SK-N-SH (cell line): ENCODE data around the gene CDIPT. TPM values are rescaled to one million over a fixed set of nuclear protein-coding genes. Genes with fewer than 3 reads are reported as not detected.

Source experiments
- CTCF ChIA-PET: fragments of 300-600, 350-600 bp; formaldehyde crosslinking; extraction: SDS; loops from one replicate; lab custom pipeline; 2021; lab: Yijun Ruan, JAX
- POLR2A ChIA-PET: fragments of 350-600 bp; sonication (Branson Sonifier 250); formaldehyde crosslinking; extraction: SDS; loops from one replicate; lab custom pipeline; 2020; ENCODE audit warnings: antibody characterized with exemption, inconsistent platforms; lab: Yijun Ruan, JAX
- DNase-seq: peaks from one replicate; pipeline ENCODE4 v3.0.0; 2012
- H2AFZ ChIP-seq: fragments of 200-600 bp; sonication (generic); 2 replicates; pipeline ENCODE4 v1.8.1; 2016; ENCODE audit warnings: antibody characterized with exemption, mild to moderate bottlenecking, low read depth
- H3F3A ChIP-seq: fragments of 200-600 bp; sonication (generic); replicated peaks from 2 replicates; pipeline ENCODE3; 2016; ENCODE audit warnings: antibody characterized with exemption, mild to moderate bottlenecking; ENCODE audit not compliant: insufficient read depth
- H3K27ac ChIP-seq, 2 experiments: fragments of 200-500 bp in 1 of 2; fragments of 200-600 bp in 1 of 2; sonication (Bioruptor generic) in 1 of 2; sonication (generic), shearing (Covaris generic) in 1 of 2; 2 replicates each; pipeline versions ENCODE4 v1.5.1 to v1.6.1; 2014 to 2016; ENCODE audit warnings: low read depth in 2 of 2, inconsistent platforms in 1 of 2, low read length in 1 of 2, mild to moderate bottlenecking in 1 of 2, mixed read lengths in 1 of 2
- H3K27me3 ChIP-seq: fragments of 200-600 bp; sonication (generic), shearing (Covaris generic); 2 replicates; pipeline ENCODE4 v1.6.1; 2016; ENCODE audit warnings: mixed run types; ENCODE audit not compliant: insufficient read depth
- H3K36me3 ChIP-seq, 2 experiments: fragments of 200-500 bp in 1 of 2; fragments of 200-600 bp in 1 of 2; sonication (Bioruptor generic) in 1 of 2; sonication (generic) in 1 of 2; replicated peaks in 1 of 2; 2 replicates each; pipeline versions ENCODE3 to v1.5.1; 2014 to 2016; ENCODE audit warnings: low read length in 1 of 2, mild to moderate bottlenecking in 1 of 2; ENCODE audit not compliant: insufficient read depth in 2 of 2, control insufficient read depth in 1 of 2
- H3K4me1 ChIP-seq, 2 experiments: fragments of 200-500 bp in 1 of 2; fragments of 200-600 bp in 1 of 2; sonication (Bioruptor generic) in 1 of 2; sonication (generic), shearing (Covaris generic) in 1 of 2; 2 replicates each; pipeline versions ENCODE4 v1.5.1 to v1.6.1; 2014 to 2016; ENCODE audit warnings: low read depth in 1 of 2, low read length in 1 of 2, mixed run types in 1 of 2; ENCODE audit not compliant: insufficient read depth in 2 of 2, control insufficient read depth in 1 of 2
- H3K4me2 ChIP-seq: fragments of 200-600 bp; sonication (generic), shearing (Covaris generic); 2 replicates; pipeline ENCODE4 v1.6.1; 2017; ENCODE audit warnings: mixed run types
- H3K4me3 ChIP-seq, 2 experiments: fragments of 200-500 bp in 1 of 2; fragments of 200-600 bp in 1 of 2; sonication (Bioruptor generic) in 1 of 2; sonication (generic), shearing (Covaris generic) in 1 of 2; 2 replicates each; pipeline versions ENCODE4 v1.5.1 to v1.8.1; 2014 to 2016; ENCODE audit warnings: low read depth in 2 of 2, inconsistent platforms in 1 of 2, low read length in 1 of 2, mild to moderate bottlenecking in 1 of 2, mixed read lengths in 1 of 2, moderate library complexity in 1 of 2
- H3K79me2 ChIP-seq: fragments of 200-600 bp; sonication (generic); 2 replicates; pipeline ENCODE4 v1.8.1; 2017; ENCODE audit warnings: mild to moderate bottlenecking; ENCODE audit not compliant: insufficient read depth
- H3K9ac ChIP-seq: fragments of 200-600 bp; sonication (generic); 2 replicates; pipeline ENCODE4 v1.6.1; 2017; ENCODE audit warnings: mixed run types
- H3K9me2 ChIP-seq: fragments of 200-600 bp; sonication (generic); 2 replicates; pipeline ENCODE4 v1.6.1; 2017; ENCODE audit warnings: mixed run types
- H3K9me3 ChIP-seq: fragments of 200-600 bp; sonication (generic); 2 replicates; pipeline ENCODE4 v1.6.1; 2017; ENCODE audit warnings: mixed run types, mild to moderate bottlenecking, moderate library complexity
- H4K20me1 ChIP-seq: fragments of 200-600 bp; sonication (generic); 2 replicates; pipeline ENCODE4 v1.6.1; 2017; ENCODE audit warnings: mild to moderate bottlenecking, mixed run types; ENCODE audit not compliant: insufficient read depth
- CTCF ChIP-seq: fragments of 200-600 bp; sonication (generic); IDR thresholded peaks from 2 replicates; pipeline ENCODE4 v1.6.1; 2017; ENCODE audit warnings: antibody characterized with exemption, mild to moderate bottlenecking, moderate library complexity
- ELF1 ChIP-seq: IDR thresholded peaks from 2 replicates; pipeline ENCODE4 v1.4.0; 2012
- EP300 ChIP-seq, 2 experiments: IDR thresholded peaks; 2 replicates each; pipeline versions ENCODE4 v1.4.0 to v1.6.1; 2012; ENCODE audit warnings: borderline replicate concordance in 1 of 2, low read depth in 1 of 2, low read length in 1 of 2
- EZH2phosphoT487 ChIP-seq: fragments of 200-600 bp; sonication (generic); IDR thresholded peaks from 2 replicates; pipeline ENCODE4 v1.6.1; 2017; ENCODE audit warnings: low read depth, mixed run types, mild to moderate bottlenecking, antibody characterized with exemption, moderate library complexity, borderline replicate concordance
- FOXM1 ChIP-seq: IDR thresholded peaks from 2 replicates; pipeline ENCODE4 v1.4.0; 2012; ENCODE audit warnings: low read depth, mild to moderate bottlenecking
- GATA2 ChIP-seq: sonication (generic); formaldehyde crosslinking; IDR thresholded peaks from 2 replicates; pipeline ENCODE4 v1.5.0; 2020; ENCODE audit warnings: mild to moderate bottlenecking, missing genetic modification reagents
- MEF2A ChIP-seq: IDR thresholded peaks from 2 replicates; pipeline ENCODE4 v1.4.0; 2012; ENCODE audit warnings: low read depth, borderline replicate concordance
- NFIC ChIP-seq: IDR thresholded peaks from 2 replicates; pipeline ENCODE4 v1.4.0; 2012; ENCODE audit warnings: borderline replicate concordance
- NRF1 ChIP-seq: IDR thresholded peaks from 2 replicates; pipeline ENCODE4 v1.6.1; 2012; ENCODE audit warnings: low read depth, mild to moderate bottlenecking, low read length
- POLR2AphosphoS5 ChIP-seq: IDR thresholded peaks from 2 replicates; pipeline ENCODE4 v1.6.1; 2012; ENCODE audit warnings: low read depth, low read length
- RFX5 ChIP-seq: IDR thresholded peaks from 2 replicates; pipeline ENCODE4 v1.6.1; 2012; ENCODE audit warnings: mild to moderate bottlenecking, improper control_type of control experiment, low read length
- RXRA ChIP-seq: IDR thresholded peaks from 2 replicates; pipeline ENCODE4 v1.4.0; 2012; ENCODE audit warnings: low read depth, mild to moderate bottlenecking, borderline replicate concordance
- SMC3 ChIP-seq: IDR thresholded peaks from 2 replicates; pipeline ENCODE4 v1.6.1; 2012; ENCODE audit warnings: low read depth, low read length, improper control_type of control experiment
- TAF1 ChIP-seq: IDR thresholded peaks from 2 replicates; pipeline ENCODE4 v1.6.1; 2012; ENCODE audit warnings: low read depth, mild to moderate bottlenecking, low read length, moderate library complexity, borderline replicate concordance
- YY1 ChIP-seq: IDR thresholded peaks from 2 replicates; pipeline ENCODE4 v1.4.0; 2012; ENCODE audit warnings: low read depth, mild to moderate bottlenecking
- WGBS: methylation state at CpG from one replicate; pipeline ENCODE4 v1.1.6; 2017; ENCODE audit warnings: low lambda C conversion rate; 5-methylcytosine and 5-hydroxymethylcytosine counted together
- polyA plus RNA-seq, 3 experiments: library from polyadenylated mRNA; depleted of rRNA; stranded (reverse); fragments of >200 nt; gene quantifications; 2 replicates each; pipeline ENCODE4 v1.2.3, GENCODE V29; 2012
- TF ChIP-seq, protein P1 (sequence below): fragments of 150-350 bp; IDR thresholded peaks from 2 replicates; pipeline ENCODE4 v1.6.1; 2016; ENCODE audit warnings: mild to moderate bottlenecking, low read depth, low read length

Gene CDIPT
- polyA plus RNA-seq, 1 of the 3 experiments (the other 2 are of a cell fraction), result 90.7 TPM

- Histone ChIP-seq H3K4me2 (no peak overlapping the region), H3K4me1 (no peaks in the 10 kb centered on the region), H3K9me2 (no peaks in the 10 kb centered on the region), H4K20me1 (no peaks in the 10 kb centered on the region), H3K27ac (no peak overlapping the region), H3K79me2 (no peaks in the 10 kb centered on the region; the same call in 1 of the 2 replicates), H3F3A (peaks cover 6% of the 10 kb centered on the region), H3K9ac (no peak overlapping the region), H2AFZ (no peak overlapping the region), H3K9me3 (no peaks in the 10 kb centered on the region), H3K4me3 (no peak overlapping the region), H3K36me3 (peaks cover 39 to 44% of the 10 kb centered on the region in 2 experiments), H3K27me3 (no peaks in the 10 kb centered on the region)
- no peak for TF ChIP-seq RXRA
- TF ChIP-seq GATA2 (CRISPR knock-in tag), result no peak
- no peak for TF ChIP-seq FOXM1
- TF ChIP-seq POLR2AphosphoS5, result no peak
- no peak for TF ChIP-seq SMC3
- TF ChIP-seq NRF1, result no peak
- TF ChIP-seq, protein P1, sequence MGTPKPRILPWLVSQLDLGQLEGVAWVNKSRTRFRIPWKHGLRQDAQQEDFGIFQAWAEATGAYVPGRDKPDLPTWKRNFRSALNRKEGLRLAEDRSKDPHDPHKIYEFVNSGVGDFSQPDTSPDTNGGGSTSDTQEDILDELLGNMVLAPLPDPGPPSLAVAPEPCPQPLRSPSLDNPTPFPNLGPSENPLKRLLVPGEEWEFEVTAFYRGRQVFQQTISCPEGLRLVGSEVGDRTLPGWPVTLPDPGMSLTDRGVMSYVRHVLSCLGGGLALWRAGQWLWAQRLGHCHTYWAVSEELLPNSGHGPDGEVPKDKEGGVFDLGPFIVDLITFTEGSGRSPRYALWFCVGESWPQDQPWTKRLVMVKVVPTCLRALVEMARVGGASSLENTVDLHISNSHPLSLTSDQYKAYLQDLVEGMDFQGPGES, result no peak
- DNase-seq, result no peak
- WGBS, result 95% methylated on average over 5 of the region's 5 CpGs
- ChIA-PET CTCF (interaction anchor here (0.7 to 3.9 kb wide), 3 partner anchors 11 to 22 kb away, joined by 3 to 23 read pairs (median 19); partner anchors contain the start of gene PAGR1), POLR2A (interaction anchor here (0.9 kb wide), 1 partner anchor 30 kb away, joined by 5 read pairs; no protein-coding TSS in a partner anchor)
Measured at GRCh38 chr16:29837841-29838240, 25.2 kb downstream of the CDIPT start.

DNA sequence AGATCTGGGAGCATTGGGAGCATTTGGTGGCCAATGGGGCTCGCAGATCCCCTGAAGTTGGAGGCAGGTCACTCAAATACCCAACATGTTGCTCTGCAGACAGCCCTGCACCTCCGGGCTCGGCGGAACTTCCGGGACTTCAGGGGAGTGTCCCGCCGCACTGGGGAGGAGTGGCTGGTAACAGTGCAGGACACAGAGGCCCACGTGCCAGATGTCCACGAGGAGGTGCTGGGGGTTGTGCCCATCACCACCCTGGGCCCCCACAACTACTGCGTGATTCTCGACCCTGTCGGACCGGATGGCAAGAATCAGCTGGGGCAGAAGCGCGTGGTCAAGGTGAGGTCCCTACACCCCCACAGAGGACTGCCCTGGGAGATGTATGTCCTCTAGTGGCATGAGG, 26.4 kb downstream of the CDIPT start:
- Histone ChIP-seq H3K27ac (no peak overlapping the region), H3K9me3 (no peaks in the 10 kb centered on the region), H3K4me2 (no peak overlapping the region), H3F3A (peaks cover 4% of the 10 kb centered on the region), H3K9ac (no peak overlapping the region), H3K4me3 (no peak overlapping the region), H4K20me1 (no peaks in the 10 kb centered on the region), H3K36me3 (peaks cover 32 to 41% of the 10 kb centered on the region in 2 experiments), H2AFZ (no peak overlapping the region), H3K4me1 (no peaks in the 10 kb centered on the region), H3K79me2 (no peaks in the 10 kb centered on the region; the same call in 1 of the 2 replicates), H3K27me3 (no peaks in the 10 kb centered on the region), H3K9me2 (no peaks in the 10 kb centered on the region)
- POLR2A ChIA-PET, result no interaction called here
- WGBS, result 96% methylated on average over 9 of the region's 15 CpGs
- CTCF ChIA-PET, result interaction anchor here (3.9 kb wide), 1 partner anchor 12 kb away, joined by 19 read pairs; no protein-coding TSS in a partner anchor
- TF ChIP-seq FOXM1, result no peak
- TF ChIP-seq, protein P1, result no peak
- no peak for TF ChIP-seq MEF2A
- TF ChIP-seq EP300 (IDR thresholded peaks at IDR 0.05; ENCODE audit: borderline replicate concordance in 1 of 2, low read depth in 1 of 2, low read length in 1 of 2), result no peak
- TF ChIP-seq CTCF, result no peak
- no peak for TF ChIP-seq EZH2phosphoT487
- TF ChIP-seq SMC3, result no peak
- no peak for TF ChIP-seq RFX5
- no peak for TF ChIP-seq ELF1
- no peak for TF ChIP-seq NFIC
- no peak for TF ChIP-seq YY1
- TF ChIP-seq TAF1, result no peak
- DNase-seq, result no peak
